Activated gamma-delta T cell (primary cell): Measurements from ENCODE around the gene DYRK4.
"Not testable (repeated sequence)": the region's sequence is repeated elsewhere in the genome, so short reads cannot be mapped to it uniquely, and the experiment has no call there.

Source experiments
- DNase-seq: peaks from one replicate; lab custom pipeline; 2025; lab: John Stamatoyannopoulos, UW
- total RNA-seq, 2 donors: gene quantifications; one replicate each; lab custom pipeline; 2026; lab: John Stamatoyannopoulos, UW

DYRK4 gene
- total RNA-seq, result 9.9 to 10.9 reads per million in 2 donors

DNA sequence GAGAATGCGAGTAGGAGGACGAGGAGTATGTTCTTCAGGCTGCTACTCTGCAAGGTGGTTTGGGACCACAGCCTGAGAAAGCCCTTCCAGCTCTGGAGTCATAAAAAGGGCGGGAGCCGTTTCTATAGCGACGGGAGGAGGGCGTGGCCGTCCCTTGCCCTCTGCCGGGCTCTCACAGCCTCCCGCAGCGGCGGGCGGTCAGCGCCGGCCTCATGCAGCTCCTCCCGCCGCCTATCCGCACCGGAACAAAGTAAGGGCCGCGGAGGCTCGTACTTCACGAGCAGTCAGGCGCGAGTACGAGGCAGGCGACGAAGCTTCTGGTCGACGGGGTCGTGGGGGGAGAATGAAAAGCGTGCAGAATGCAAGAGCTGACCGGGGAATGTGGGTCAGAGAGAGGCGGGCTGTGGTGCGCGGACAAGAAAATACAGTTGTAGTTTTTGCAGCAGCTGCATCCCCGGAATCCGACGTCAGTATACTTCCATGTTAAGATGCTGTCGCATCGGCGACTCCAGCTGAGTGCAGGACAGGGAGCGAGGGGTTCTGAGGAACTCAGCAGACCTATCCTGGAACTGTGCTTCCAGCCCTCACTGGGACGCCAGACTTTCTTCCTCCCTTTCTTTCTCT, at the start of gene DYRK4:
Gene DYRK4, plus strand, starts transcription at position 175 of the 624 bp plus-strand sequence. Its CDS starts 38 bp downstream, at position 213.
- DNase-seq, result no peak

DNA sequence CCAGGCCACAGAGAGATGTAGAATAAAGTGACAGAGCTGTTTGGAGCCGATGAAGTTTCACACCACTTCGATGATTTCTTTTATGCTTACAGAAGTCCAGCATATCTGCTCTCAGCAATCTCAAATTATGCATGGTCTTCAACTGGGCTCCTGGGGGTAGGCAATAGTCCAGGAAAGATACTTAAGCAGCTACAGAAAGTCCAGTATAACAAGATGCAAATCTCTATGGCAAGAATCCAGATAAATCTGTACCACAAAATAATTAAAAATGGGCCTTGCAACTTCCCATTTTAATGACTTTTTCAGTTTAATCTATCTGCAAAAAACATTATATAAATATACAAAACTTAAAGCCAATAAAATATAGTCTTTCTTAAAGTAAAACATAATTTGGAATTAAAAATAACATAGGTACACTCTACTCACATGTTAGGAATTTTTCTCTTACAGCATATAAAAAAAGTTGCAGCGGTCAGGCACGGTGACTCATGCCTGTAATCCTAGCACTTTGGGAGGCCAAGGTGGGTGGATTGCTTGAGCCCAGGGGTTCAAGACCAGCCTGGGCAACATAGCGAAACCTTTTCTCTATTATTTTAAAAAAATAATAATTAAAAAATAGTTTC, 43.8 kb upstream of the DYRK4 start:
- DNase-seq, result no peak

DNA sequence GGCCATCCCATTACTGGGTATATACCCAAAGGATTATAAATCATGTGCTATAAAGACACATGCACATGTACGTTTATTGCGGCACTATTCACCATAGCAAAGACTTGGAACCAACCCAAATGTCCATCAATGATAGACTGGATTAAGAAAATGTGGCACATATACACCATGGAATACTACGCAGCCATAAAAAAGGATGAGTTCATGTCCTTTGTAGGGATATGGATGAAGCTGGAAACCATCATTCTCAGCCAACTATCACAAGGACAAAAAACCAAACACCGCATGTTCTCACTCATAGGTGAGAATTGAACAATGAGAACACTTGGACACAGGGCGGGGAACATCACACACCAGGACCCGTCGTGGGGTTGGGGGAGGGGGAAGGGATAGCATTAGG, 38.6 kb upstream of the DYRK4 start:
- DNase-seq, result not testable (repeated sequence)

GRCh38 chr12:4526923-4527546, 35.0 kb upstream of the DYRK4 start:
- no peak for DNase-seq

DNA sequence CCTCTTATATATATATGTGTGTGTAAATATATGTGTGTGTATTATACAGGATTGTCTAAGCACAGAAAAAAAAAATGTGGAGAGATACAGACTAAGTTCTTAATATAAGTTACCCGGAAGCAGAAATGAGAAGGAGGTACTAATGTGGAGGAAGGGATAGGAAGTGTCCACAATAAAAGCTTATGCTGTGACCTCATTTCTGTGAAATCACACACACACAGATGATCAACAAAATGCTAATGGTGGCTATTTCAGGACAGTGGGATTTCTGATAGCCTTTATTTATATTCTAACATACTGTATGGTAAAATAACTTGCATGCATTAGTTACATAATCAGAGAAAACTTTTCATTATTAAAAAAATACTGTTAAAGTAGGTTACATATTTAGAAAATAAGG, 31.8 kb upstream of the DYRK4 start:
- DNase-seq, result no peak

DNA sequence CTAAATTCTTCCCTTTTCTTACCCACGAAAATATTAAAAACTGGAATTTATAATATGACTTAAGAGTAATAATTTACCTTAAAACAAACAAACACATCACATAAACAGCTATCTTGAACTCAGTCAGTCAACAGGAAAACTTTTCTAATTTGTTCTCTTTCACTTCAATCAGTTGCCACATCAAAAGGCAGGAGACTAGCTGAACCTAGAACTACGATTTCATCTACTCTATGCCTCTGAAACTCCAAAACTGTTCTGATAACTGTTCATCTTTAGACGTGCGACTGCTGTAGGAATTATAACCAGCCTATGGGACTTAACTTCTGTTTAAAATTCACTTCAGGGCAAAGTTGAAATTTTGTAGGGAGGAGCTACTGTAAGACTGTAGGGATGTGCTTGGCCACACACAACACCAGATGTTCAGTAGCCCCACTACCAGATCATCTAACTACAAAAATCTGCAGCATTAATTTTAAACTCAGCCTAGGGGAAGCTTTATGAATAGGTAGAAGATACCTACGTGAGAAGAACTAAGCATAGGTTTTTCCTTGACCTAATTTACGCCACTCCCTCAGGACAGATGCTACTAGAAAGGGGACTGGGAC, 30.9 kb upstream of the DYRK4 start:
- no peak for DNase-seq

- no peak for DNase-seq
Measured at GRCh38 chr12:4535092-4535491, 26.9 kb upstream of the DYRK4 start.

- no peak for DNase-seq
Measured at GRCh38 chr12:4535871-4536270, 26.1 kb upstream of the DYRK4 start.

GRCh38 chr12:4538207-4539160, 23.5 kb upstream of the DYRK4 start, which contains the start of gene RAD51AP1:
RAD51AP1 (plus strand) TSS chr12:4538890; CDS start chr12:4538940, 50 bp downstream.
- DNase-seq, result peak; percentile 91

- no peak for DNase-seq
Measured at GRCh38 chr12:4539167-4539870, 22.7 kb upstream of the DYRK4 start.

- DNase-seq, result no peak
Measured at GRCh38 chr12:4540170-4540569, 21.8 kb upstream of the DYRK4 start.

DNA sequence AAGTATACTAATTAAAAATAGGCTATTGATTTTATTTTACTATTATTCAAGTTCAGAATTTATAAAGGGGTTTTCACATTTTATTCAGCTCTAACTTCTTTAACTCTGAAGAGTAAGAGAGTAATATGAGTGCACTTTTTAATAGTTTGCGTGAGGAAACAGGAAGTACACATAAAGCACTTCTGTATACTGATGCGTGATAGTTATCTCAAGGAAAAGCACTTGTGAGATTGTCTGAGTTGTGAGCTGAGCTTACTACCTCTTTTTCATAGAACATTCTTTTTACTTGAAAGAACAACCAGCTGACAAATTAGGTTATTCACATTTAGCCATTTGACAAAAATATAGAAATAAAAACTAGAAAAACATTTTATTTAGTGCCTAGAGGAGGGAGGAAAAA, 21.4 kb upstream of the DYRK4 start:
- DNase-seq, result no peak

DNA sequence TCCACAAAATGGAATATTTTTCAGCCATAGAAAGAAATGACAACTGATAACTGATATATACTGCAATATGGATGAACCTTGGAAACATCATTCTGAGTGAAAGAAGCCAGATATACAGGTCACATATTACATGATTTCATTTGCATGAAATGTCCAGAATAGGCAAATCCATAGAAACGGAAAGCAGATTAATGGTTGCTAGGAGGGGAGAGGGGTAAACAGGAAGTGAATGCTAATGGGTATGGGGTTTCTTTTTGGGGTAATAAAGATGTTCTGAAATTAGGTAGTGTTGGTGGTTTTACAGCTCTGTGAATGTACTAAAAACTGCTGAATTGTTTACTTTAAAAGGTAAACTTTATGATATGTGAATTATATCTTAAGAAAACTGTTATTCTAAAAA, 16.8 kb upstream of the DYRK4 start:
- DNase-seq, result no peak

DNA sequence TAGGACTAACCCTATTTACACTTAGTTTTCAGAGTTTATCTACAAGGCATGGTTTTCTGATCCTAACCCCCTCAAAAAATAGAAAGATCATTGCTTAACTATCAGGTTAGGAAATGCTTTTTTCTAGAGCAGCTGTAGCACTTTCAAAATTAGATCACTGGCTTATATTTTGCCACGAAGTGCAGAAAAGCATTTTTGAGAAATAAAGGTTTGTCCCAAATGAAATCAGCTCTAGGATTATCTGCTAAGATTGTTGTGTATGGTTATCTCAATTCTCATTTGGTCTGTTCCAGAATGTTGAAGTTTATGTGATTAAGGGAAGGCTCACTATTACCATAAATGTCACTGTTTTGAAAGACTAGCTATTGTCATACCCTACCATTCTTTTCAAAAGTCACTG, 9.8 kb upstream of the DYRK4 start:
- no peak for DNase-seq

DNA sequence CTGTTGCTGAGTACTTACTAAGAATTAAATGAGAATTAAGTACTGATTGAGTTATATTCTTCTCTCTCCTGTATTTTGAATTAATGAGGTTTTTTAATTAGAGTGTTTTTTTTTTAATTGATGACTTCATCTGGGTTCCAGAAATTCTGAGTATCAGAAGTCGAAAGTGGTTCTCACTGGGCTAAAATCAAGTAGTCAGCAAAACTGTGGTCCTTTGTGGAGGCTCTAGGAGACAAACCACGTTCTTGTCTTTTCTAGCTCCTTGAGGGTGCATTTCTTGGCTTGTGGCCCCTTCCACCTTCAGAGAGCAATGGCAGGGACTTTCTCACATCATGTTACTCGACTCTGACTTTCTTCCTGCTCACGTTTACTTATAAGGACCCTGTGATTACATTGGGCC, 8.1 kb upstream of the DYRK4 start:
- no peak for DNase-seq

GRCh38 chr12:4555804-4556203, 6.2 kb upstream of the DYRK4 start:
- DNase-seq, result no peak

GRCh38 chr12:4556735-4557530, 5.1 kb upstream of the DYRK4 start:
- no peak for DNase-seq

GRCh38 chr12:4557586-4557985, 4.4 kb upstream of the DYRK4 start:
- no peak for DNase-seq

DNA sequence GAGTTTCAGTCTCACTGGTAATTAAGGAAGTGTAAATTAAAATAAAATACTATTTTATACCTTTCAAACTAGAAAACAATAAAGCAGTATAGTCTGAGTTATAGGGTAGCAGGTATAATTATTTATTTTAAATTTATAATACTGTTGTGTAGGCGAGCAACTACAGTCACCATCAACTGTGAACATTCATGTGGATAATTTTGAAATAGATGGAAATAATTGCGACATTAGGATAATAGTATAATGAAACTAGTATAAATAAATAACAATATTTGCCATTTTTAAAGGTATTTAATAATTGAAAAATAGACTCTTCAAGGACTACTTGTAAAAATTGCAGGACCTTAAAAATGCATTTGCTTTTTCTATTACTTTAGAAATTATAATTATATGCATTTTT, 3.8 kb upstream of the DYRK4 start:
- DNase-seq, result no peak

- DNase-seq, result no peak
Measured at GRCh38 chr12:4563336-4563735, 1.3 kb downstream of the DYRK4 start.
